Tibial nerve (tissue), 4 donors: ENCODE results near the gene WDFY3. TPM values are rescaled to one million over a fixed set of nuclear protein-coding genes. Genes with fewer than 3 reads are reported as not detected.
A peak's percentile ranks its signal among the peaks of the same experiment; 100 is the strongest.

Experiments
- DNase-seq, 2 donors: peaks; one replicate each; pipeline ENCODE4 v3.0.0-alpha.2; 2019; ENCODE audit warnings: low spot score in 2 of 2
- H3K27ac ChIP-seq, 4 donors: fragments of 200-600 bp; sonication (generic) in 3 of 4; one replicate each; pipeline ENCODE4 v1.5.1; 2017 to 2019; ENCODE audit warnings: mild to moderate bottlenecking in 1 of 4
- H3K27me3 ChIP-seq, 2 donors: fragments of 200-600 bp; sonication (generic) in 1 of 2; one replicate each; pipeline versions ENCODE4 v1.5.1 to v1.6.0; 2017 to 2019
- H3K36me3 ChIP-seq, 3 donors: fragments of 200-600 bp; sonication (generic); one replicate each; pipeline ENCODE4 v1.5.1; 2018 to 2019
- H3K4me1 ChIP-seq, 4 donors: fragments of 200-600 bp; sonication (generic) in 3 of 4; one replicate each; pipeline ENCODE4 v1.5.1; 2017 to 2019
- H3K4me3 ChIP-seq, 4 donors: fragments of 200-600 bp; sonication (generic) in 3 of 4; one replicate each; pipeline ENCODE4 v1.5.1; 2017 to 2019; ENCODE audit warnings: mild to moderate bottlenecking in 1 of 4, moderate library complexity in 1 of 4
- H3K9me3 ChIP-seq, 4 donors: fragments of 200-600 bp; sonication (generic) in 3 of 4; one replicate each; pipeline ENCODE4 v1.5.1; 2017 to 2019
- CTCF ChIP-seq, 5 experiments: fragments of 200-600 bp in 3 of 5; fragments of 450-650 bp in 2 of 5; sonication (generic) in 3 of 5; IDR thresholded peaks; one replicate each; pipeline ENCODE4 v1.5.1; 2016 to 2019; ENCODE audit warnings: antibody characterized with exemption in 5 of 5, mild to moderate bottlenecking in 3 of 5, moderate library complexity in 2 of 5
- EP300 ChIP-seq, 2 donors: sonication (generic); formaldehyde crosslinking; IDR thresholded peaks; one replicate each; pipeline ENCODE4 v1.6.1; 2017; ENCODE audit warnings: antibody characterized with exemption in 2 of 2, mild to moderate bottlenecking in 1 of 2
- POLR2A ChIP-seq, 2 donors: fragments of 450-650 bp; IDR thresholded peaks; one replicate each; pipeline ENCODE4 v1.6.1; 2017; ENCODE audit warnings: antibody characterized with exemption in 2 of 2, mild to moderate bottlenecking in 2 of 2, moderate library complexity in 2 of 2
- WGBS, 2 donors: methylation state at CpG; one replicate each; pipeline ENCODE4 v1.1.5; 2018; 5-methylcytosine and 5-hydroxymethylcytosine counted together
- total RNA-seq, 4 donors: library from RNA; depleted of rRNA; stranded (reverse); fragments of >200 nt; gene quantifications; one replicate each; pipeline ENCODE4 v1.1.0, GENCODE V29; 2016

Gene WDFY3
- total RNA-seq, 4 donors from 2014 or later: 79.4 to 172 (median 116) TPM

GRCh38 chr4:84968925-84969324, 2.4 kb upstream of the WDFY3 start:
- 75 to 79% methylated on average over 1 of the region's 1 CpG for whole genome bisulfite sequencing, 2 donors
- TF ChIP-seq EP300 (IDR thresholded peaks at IDR 0.05) (no peak), CTCF (IDR thresholded peaks at IDR 0.05) (no peak), POLR2A (IDR thresholded peaks at IDR 0.05) (no peak)
- Histone ChIP-seq H3K36me3 (no peaks in the 10 kb centered on the region), H3K4me1 (peaks cover 0 to 39% (median 9%) of the 10 kb centered on the region in 4 donors), H3K27me3 (no peaks in the 10 kb centered on the region), H3K9me3 (no peaks in the 10 kb centered on the region), H3K27ac (no peak overlapping the region), H3K4me3 (no peak overlapping the region)
- DNase-seq: no peak

GRCh38 chr4:84967243-84967690, 777 bp upstream of the WDFY3 start:
- peak in 1 of 2 donors; percentile 45 for DNase-seq
- 0 to 1% methylated on average over 7 of the region's 7 CpGs for WGBS, 2 donors
- Histone ChIP-seq H3K27me3 (no peaks in the 10 kb centered on the region), H3K36me3 (no peaks in the 10 kb centered on the region), H3K4me1 (peaks cover 0 to 42% (median 9%) of the 10 kb centered on the region in 4 donors), H3K9me3 (no peaks in the 10 kb centered on the region), H3K4me3 (peak overlapping the region; percentile 73 to 93 (median 89)), H3K27ac (peak overlapping the region; percentile 88 to 96 (median 94))
- TF ChIP-seq POLR2A (IDR thresholded peaks at IDR 0.05): no peak
- no peak for TF ChIP-seq CTCF (IDR thresholded peaks at IDR 0.05)
- peak in 1 of 2 donors; percentile 73 for TF ChIP-seq EP300 (IDR thresholded peaks at IDR 0.05)

GRCh38 chr4:84965553-84966381, 723 bp downstream of the WDFY3 start:
- Histone ChIP-seq H3K4me1 (peaks cover 0 to 46% (median 13%) of the 10 kb centered on the region in 4 donors), H3K9me3 (no peaks in the 10 kb centered on the region), H3K36me3 (no peaks in the 10 kb centered on the region), H3K4me3 (peak overlapping the region; percentile 73 to 93 (median 89)), H3K27me3 (no peaks in the 10 kb centered on the region), H3K27ac (peak overlapping the region; percentile 88 to 96 (median 94))
- 0 to 2% methylated on average over 19 to 29 of the region's 98 CpGs for WGBS, 2 donors
- TF ChIP-seq EP300 (IDR thresholded peaks at IDR 0.05) (no peak), CTCF (IDR thresholded peaks at IDR 0.05) (peak in 3 of 5 experiments; percentile 9 to 24 (median 14))
- DNase-seq: no peak

- H3K9me3 ChIP-seq: no peaks in the 10 kb centered on the region
- no peak for TF ChIP-seq EP300 (IDR thresholded peaks at IDR 0.05)
- no peak for TF ChIP-seq POLR2A (IDR thresholded peaks at IDR 0.05)
- TF ChIP-seq CTCF (IDR thresholded peaks at IDR 0.05): no peak
- H3K4me1 ChIP-seq: peaks cover 0 to 47% (median 13%) of the 10 kb centered on the region in 4 donors
- H3K27ac ChIP-seq: peak overlapping the region; percentile 88 to 96 (median 94)
- H3K36me3 ChIP-seq: no peaks in the 10 kb centered on the region
- no peaks in the 10 kb centered on the region for H3K27me3 ChIP-seq
- WGBS, 2 donors: 39 to 40% methylated on average over 6 of the region's 6 CpGs
- no peak for DNase-seq
- peak overlapping the region; percentile 73 to 93 (median 89) for H3K4me3 ChIP-seq
Observed at GRCh38 chr4:84964995-84965552, 1.4 kb downstream of the WDFY3 start.

- H3K4me3 ChIP-seq: no peak overlapping the region
- no peaks in the 10 kb centered on the region for H3K9me3 ChIP-seq
- peaks cover 0 to 56% (median 13%) of the 10 kb centered on the region in 4 donors for H3K4me1 ChIP-seq
- no peaks in the 10 kb centered on the region for H3K36me3 ChIP-seq
- H3K27me3 ChIP-seq: no peaks in the 10 kb centered on the region
- DNase-seq: no peak
- peak overlapping the region in 1 of 4 donors; percentile 13 for H3K27ac ChIP-seq
- 88 to 93% methylated on average over 5 of the region's 5 CpGs for WGBS, 2 donors
- TF ChIP-seq CTCF (IDR thresholded peaks at IDR 0.05): no peak
- TF ChIP-seq POLR2A (IDR thresholded peaks at IDR 0.05): no peak
- no peak for TF ChIP-seq EP300 (IDR thresholded peaks at IDR 0.05)
Observed at GRCh38 chr4:84962102-84962501, 4.4 kb downstream of the WDFY3 start.
